ENCODE measurements around the gene MYH14.

- TF ChIP-seq CTCF (IDR thresholded peaks at IDR 0.05; ENCODE audit: low read depth, low read length) (no peak), EZH2phosphoT487 (IDR thresholded peaks at IDR 0.05; ENCODE audit: low read depth) (no peak)
Measured at GRCh38 chr19:50221087-50221486, 17.7 kb downstream of the MYH14 start.
